ENCODE data around the gene NCCRP1. TPM values are rescaled to one million over a fixed set of nuclear protein-coding genes. Genes with fewer than 3 reads are reported as not detected.

The NCCRP1 gene
- total and polyA plus RNA-seq, 11 donors, result 0.16 TPM; not detected in 10

DNA sequence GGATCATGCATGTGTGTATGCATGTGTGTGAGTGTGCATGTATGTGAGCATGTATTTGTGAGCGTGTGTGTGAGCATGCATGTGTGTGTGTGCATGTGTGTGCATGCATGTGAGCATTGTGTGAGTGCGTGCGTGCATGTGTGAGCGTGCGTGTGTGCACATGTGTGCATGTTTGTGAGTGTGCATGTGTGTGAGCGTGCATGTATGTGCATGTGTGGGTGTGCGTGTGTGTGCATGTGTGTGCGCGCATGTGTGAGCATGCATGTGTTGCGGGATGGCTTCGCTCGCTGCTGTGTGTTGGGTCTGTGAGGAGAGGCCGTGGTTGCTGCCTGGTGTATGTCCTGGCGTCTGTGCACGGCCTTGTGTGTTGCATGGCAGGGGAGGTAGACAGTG lies 38.8 kb upstream of the NCCRP1 start:
- no peak for ATAC-seq
- no peaks in the 10 kb centered on the region for H3K27me3 ChIP-seq
- intact Hi-C loops (cut with DNase I), result no loop called here
- no peak for TF ChIP-seq POLR2A (IDR thresholded peaks at IDR 0.05)
- TF ChIP-seq, protein P1, sequence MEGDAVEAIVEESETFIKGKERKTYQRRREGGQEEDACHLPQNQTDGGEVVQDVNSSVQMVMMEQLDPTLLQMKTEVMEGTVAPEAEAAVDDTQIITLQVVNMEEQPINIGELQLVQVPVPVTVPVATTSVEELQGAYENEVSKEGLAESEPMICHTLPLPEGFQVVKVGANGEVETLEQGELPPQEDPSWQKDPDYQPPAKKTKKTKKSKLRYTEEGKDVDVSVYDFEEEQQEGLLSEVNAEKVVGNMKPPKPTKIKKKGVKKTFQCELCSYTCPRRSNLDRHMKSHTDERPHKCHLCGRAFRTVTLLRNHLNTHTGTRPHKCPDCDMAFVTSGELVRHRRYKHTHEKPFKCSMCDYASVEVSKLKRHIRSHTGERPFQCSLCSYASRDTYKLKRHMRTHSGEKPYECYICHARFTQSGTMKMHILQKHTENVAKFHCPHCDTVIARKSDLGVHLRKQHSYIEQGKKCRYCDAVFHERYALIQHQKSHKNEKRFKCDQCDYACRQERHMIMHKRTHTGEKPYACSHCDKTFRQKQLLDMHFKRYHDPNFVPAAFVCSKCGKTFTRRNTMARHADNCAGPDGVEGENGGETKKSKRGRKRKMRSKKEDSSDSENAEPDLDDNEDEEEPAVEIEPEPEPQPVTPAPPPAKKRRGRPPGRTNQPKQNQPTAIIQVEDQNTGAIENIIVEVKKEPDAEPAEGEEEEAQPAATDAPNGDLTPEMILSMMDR (IDR thresholded peaks at IDR 0.05), result no peak
- no peak for DNase-seq
- no peaks in the 10 kb centered on the region for H3K36me3 ChIP-seq
- WGBS, 4 donors, result 93 to 97% (median 93%) methylated on average over 15 of the region's 15 CpGs
- peaks cover 0 to 38% (median 15%) of the 10 kb centered on the region in 12 donors for H3K4me1 ChIP-seq
- H3K27ac ChIP-seq, result no peak overlapping the region
- no peak overlapping the region for H3K4me3 ChIP-seq
- no peaks in the 10 kb centered on the region for H3K9me3 ChIP-seq

DNA sequence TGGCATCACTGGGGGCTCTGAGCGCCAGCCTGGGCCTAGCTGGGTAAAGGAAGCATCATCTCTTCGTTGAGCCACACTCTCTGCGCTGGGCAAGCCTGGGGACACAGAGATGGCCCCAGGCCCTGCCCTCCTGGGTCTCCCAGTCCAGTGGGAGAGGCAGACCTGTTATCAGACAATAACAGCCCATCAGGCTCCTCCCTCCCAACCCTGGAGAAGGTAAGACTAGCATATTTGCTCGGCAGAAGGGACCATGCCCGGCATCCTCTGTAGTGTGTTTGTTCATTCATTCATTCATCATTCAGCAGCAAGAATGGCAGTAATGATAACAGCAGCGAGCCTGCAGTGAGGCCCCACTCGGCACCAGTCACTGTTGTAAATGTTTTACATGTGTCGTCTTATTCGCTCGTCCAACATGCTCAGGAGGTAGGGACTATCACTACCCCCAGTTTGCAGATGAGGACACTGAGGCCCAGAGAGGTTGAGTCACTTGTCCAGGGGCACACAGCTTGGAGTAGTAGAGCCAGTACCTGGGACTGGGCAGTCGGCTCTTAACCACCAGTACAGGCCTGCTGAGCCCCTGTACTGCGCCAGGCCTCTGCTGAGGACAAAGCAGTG lies 38.0 kb upstream of the NCCRP1 start:
- no peak overlapping the region for H3K27ac ChIP-seq
- no peak for DNase-seq
- peaks cover 0 to 38% (median 15%) of the 10 kb centered on the region in 12 donors for H3K4me1 ChIP-seq
- intact Hi-C loops (cut with DNase I), result no loop called here
- ATAC-seq, result no peak
- no peak for TF ChIP-seq POLR2A (IDR thresholded peaks at IDR 0.05)
- TF ChIP-seq, protein P1 (IDR thresholded peaks at IDR 0.05), result no peak
- H3K27me3 ChIP-seq, result no peaks in the 10 kb centered on the region
- no peaks in the 10 kb centered on the region for H3K9me3 ChIP-seq
- H3K36me3 ChIP-seq, result no peaks in the 10 kb centered on the region
- 86 to 88% (median 87%) methylated on average over 12 of the region's 12 CpGs for WGBS, 4 donors
- H3K4me3 ChIP-seq, result no peak overlapping the region

DNA sequence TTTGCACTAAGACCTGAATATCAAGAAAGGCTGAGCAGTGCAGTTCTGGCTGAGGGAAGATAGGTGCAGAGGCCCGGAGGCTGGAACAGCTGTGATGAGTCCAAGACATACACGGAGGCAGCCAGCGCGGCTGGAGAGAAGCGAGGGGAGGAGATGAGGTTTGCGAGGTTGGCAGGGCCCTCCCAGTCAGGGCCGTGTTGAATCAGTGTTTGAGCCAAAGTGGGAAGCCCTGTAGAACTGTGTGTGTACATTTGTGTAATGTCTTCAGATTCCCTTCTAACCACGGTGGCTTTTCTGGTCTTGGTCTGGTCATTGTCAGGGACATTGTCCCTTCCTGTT lies 36.3 kb upstream of the NCCRP1 start:
- no peaks in the 10 kb centered on the region for H3K27me3 ChIP-seq
- WGBS, 4 donors, result 48 to 66% (median 65%) methylated on average over 8 of the region's 8 CpGs
- peak in 3 of 4 donors; percentile 37 to 63 (median 59) for ATAC-seq
- H3K4me3 ChIP-seq, result no peak overlapping the region
- no peaks in the 10 kb centered on the region for H3K36me3 ChIP-seq
- peaks cover 0 to 38% (median 15%) of the 10 kb centered on the region in 12 donors for H3K4me1 ChIP-seq
- no peak for DNase-seq
- peak overlapping the region in 1 of 12 donors; percentile 61 for H3K27ac ChIP-seq
- TF ChIP-seq, protein P1 (IDR thresholded peaks at IDR 0.05), result no peak
- TF ChIP-seq POLR2A (IDR thresholded peaks at IDR 0.05), result no peak
- H3K9me3 ChIP-seq, result no peaks in the 10 kb centered on the region
- intact Hi-C loops (cut with DNase I), result no loop called here

DNA sequence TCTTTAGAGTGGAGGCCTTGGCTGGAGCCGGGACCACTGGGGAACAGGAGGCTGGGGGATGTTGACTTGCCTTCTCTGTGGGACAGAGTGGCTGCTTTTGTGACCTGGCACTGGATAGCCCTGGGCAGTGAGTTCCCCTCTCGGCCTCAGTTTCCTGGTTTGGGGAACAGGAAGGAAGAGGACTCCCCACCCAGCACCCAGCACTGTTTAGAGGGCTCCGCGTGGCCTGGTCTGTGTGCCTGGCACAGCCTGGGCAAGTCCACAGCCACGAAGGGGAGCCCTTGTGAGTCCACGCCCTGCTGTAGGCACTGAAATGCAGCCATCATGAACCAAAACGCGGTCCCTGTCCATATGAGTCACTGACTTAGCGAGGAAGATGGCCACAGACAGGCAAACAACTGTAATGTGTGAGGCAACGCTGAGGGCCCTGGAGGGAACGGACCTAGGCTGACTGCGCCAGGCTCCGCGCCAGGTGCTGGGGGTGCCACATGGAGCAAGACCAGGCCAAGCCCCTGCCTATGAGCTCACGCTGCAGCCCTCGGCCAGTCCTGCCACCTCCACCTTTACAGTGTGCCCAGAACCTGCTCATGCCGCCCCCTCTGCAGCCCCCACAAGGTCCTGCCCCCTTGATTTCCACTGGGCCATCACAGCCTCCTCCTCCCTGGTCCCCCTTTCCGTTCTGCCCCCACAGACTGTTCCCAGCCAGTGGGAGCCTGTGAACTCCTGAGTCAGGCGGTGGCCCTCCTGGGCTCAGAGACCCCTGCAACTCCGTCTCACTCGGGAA lies 35.7 kb upstream of the NCCRP1 start:
- Histone ChIP-seq H3K27me3 (no peaks in the 10 kb centered on the region), H3K36me3 (no peaks in the 10 kb centered on the region), H3K27ac (peak overlapping the region in 1 of 12 donors; percentile 61), H3K4me1 (peaks cover 0 to 36% (median 16%) of the 10 kb centered on the region in 12 donors), H3K9me3 (no peaks in the 10 kb centered on the region), H3K4me3 (no peak overlapping the region)
- ATAC-seq (no peak), DNase-seq (no peak)
- intact Hi-C loops (cut with DNase I), result no loop called here
- TF ChIP-seq, protein P1 (IDR thresholded peaks at IDR 0.05), result no peak
- WGBS, 4 donors, result 89 to 94% (median 90%) methylated on average over 15 to 21 of the region's 21 CpGs
